NCI-H82 treated with DMSO at 0.1 percent for 48 hours (cell line): ENCODE results near the gene ST6GALNAC1.
A peak's percentile ranks its signal among the peaks of the same experiment; 100 is the strongest.
"Not testable (repeated sequence)": the region's sequence is repeated elsewhere in the genome, so short reads cannot be mapped to it uniquely, and the experiment has no call there.

ENCODE experiments used
- DNase-seq: peaks from one replicate; lab custom pipeline; 2025; ENCODE audit not compliant: unreplicated experiment; lab: John Stamatoyannopoulos, UW

Gene ST6GALNAC1

DNA sequence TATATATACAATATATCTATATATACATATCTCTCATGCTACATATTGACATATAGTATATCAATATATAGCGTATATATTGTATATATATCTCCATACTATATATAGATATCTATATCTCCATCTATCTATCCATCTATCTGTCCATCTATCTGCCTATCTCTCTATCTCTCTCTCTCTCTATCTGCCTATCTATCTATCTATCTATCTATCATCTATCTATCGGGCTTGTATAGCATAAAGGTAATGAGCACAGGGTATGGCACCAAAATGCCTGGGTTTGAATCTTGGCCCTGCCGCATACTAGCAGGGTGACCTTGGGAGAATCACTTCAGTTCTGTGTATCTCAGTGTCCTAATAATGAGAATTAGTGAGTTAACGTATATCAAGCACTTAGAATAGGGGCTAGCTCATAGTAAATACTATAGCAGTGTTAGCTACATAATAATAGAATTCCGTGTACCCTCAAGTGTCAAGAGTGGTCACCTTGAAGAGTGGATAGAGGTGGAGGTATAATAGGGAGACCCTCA lies 1.5 kb downstream of the ST6GALNAC1 start:
- DNase-seq, result no peak

DNA sequence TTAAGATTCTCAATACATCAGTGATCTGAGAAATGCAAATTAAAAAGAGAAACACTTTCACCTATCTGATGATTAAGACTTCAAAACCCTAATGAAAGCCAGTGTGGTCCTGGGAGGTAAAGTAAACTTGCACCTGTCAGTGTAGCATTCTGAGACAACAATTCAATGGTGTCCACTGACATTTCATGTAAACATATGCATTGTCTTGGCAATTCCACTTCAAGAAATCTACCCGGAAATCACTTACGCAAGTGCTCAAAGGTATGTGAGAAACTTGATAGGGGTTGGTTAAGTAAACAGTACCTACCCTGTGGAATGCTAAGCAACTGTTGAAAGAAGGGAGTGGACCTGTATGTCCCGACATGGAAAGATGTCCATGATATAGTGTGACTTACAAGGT lies 2.1 kb downstream of the ST6GALNAC1 start:
- DNase-seq, result no peak

DNA sequence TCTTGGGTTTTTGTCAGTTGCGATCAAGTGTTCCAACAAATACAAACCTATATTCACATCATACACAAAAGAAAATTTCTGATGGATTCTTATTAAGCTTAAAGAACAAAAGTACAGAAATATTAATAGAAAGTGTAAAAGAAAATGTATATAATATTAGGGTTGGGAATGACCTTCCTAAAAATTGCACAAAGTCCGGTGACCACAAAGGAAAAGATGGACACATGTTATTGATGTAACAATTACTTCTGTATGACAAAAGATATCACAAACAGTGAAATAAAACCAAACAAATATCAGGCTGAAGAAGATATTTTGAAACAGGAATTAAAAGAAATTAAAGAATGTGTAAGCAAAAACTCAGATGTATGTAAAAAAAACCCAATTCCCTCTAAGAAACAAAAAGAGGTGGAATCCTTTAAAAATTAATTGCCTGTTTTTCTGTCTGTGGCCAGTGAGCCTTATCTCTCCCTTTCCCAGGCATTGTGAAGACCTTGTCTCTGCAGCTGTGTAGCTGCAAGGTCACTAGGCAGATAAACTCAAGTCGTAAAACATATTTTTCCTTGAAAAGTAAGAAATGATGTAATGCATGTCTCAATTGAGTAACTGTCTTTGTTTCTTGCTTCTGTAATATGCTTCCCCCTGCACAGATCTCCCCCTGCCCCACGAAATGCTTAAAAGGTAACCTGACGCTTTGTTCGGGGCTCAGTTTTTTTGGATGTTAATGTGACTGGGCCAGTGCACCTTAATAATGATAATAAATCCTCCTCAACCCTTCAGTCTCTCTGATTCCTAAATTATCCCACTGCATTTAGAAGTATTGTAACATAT lies 2.8 kb downstream of the ST6GALNAC1 start:
- DNase-seq, result no peak

DNA sequence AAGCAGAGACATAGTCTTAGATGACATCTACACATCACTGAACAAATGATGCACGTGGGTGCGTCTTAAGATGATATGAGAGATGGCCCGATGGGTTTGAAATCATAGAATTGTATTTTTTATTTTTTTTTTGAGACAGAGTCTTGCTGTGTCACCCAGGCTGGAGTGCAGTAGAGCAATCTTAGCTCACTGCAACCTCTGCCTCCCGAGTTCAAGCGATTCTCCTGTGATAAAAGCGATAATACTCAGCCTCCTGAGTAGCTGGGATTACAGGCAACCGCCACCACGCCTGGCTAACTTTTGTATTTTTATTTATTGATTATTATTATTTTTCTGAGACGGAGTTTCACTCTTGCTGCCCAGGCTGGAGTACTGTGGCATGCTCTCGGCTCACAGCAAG lies 5.3 kb downstream of the ST6GALNAC1 start:
- DNase-seq, result no peak

DNA sequence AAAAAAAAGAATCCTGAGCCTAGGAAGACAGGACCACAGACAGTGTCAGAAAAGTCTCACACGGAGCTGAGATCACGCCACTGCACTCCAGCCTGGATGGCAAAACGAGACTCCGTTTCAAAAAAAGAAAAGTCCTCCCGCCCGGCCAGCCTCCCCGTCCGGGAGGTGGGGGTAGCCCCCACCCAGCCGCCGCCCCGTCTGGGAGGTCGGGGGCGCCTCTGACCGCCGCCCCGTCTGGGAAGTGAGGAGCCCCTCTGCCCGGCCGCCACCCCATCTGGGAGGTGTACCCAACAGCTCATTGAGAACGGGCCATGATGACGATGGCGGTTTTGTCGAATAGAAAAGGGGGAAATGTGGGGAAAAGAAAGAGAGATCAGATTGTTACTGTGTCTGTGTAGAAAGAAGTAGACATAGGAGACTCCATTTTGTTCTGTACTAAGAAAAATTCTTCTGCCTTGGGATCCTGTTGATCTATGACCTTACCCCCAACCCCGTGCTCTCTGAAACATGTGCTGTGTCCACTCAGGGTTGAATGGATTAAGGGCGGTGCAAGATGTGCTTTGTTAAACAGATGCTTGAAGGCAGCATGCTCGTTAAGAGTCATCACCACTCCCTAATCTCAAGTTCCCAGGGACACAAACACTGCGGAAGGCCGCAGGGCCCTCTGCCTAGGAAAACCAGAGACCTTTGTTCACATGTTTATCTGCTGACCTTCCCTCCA lies 6.9 kb downstream of the ST6GALNAC1 start:
- DNase-seq, result not testable (repeated sequence)

DNA sequence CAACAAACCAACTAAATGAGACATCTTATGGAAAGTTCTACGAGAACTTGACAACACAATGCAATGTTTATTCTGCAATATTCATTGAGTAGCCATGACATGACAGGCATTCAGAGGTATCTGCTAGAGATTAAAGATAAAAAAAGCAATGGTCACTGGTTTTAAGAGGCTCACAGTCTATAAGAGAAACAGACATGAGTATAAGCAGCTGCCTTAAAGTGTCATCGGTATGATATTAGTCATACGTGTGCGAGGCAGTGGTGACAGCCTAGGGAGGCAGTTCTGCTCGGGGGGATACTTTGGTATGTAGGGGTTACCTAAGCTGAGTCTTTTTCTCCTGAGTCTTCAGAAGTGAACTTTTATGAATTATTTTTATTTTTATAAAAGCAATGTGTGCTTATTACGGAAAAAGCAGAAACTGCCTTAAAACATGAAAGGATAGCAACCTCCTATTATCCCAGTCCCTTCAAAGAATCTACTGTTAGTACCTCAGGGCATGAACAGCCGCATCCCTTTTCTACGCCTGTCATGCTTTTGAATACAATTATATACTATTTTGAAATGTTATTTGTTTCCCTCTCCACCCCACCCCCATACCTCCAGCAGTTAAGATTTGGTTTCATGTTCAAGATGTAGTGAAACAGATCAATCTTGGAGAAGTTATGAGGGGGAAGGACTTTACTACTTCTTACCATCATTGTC lies 7.7 kb downstream of the ST6GALNAC1 start:
- DNase-seq, result no peak

DNA sequence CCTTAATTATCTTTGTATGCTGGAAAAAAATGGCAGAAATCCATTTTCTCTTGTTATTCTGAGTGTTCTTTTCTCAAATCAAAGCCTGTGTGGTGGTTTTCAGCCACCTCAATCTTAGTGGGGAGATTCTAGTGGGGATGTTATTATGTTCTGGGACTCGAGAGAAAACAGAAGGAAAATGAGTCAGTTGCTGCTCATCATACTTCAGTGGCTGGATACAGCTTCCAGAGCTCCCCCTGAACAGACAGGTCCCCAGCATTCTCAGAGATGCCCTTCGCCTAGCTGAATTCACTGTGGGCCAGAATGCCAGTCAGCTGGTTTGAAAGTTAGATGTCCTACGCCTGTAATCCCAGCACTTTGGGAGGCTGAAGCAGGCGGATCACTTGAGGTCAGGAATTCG lies 8.5 kb downstream of the ST6GALNAC1 start:
- DNase-seq, result no peak

DNA sequence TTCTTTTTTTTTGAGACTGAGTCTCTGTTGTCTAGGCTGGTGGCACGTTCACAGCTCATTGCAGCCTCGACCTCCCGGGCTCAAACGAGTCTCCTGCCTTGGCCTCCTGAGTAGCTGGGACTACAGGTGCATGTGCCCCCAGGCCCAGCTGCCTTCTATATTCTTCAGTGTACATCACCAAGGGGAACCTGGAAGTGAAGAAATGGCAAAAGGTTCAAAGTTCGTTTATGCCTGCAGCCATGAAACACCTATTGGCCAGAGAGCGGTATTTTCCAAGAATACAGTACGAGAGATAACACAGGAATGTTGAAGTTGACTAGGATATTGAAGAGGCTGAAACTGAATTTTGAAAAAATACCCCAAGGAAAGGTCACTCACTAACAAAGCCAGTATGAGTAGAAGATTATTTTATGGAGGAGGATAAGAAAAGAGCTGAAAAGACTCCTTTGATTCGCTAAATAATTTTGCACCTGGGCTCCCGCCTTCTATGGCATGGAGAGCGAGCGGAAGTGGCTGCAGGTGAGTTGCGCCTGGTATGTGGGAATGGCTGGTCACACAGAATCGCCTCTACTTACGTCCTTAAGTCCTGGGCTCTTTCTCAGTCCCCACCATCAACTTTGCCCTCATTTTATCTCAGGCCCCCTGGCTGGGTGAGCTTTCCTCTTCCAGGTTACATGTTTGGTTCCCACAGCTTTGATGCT lies 9.8 kb downstream of the ST6GALNAC1 start:
- no peak for DNase-seq

DNA sequence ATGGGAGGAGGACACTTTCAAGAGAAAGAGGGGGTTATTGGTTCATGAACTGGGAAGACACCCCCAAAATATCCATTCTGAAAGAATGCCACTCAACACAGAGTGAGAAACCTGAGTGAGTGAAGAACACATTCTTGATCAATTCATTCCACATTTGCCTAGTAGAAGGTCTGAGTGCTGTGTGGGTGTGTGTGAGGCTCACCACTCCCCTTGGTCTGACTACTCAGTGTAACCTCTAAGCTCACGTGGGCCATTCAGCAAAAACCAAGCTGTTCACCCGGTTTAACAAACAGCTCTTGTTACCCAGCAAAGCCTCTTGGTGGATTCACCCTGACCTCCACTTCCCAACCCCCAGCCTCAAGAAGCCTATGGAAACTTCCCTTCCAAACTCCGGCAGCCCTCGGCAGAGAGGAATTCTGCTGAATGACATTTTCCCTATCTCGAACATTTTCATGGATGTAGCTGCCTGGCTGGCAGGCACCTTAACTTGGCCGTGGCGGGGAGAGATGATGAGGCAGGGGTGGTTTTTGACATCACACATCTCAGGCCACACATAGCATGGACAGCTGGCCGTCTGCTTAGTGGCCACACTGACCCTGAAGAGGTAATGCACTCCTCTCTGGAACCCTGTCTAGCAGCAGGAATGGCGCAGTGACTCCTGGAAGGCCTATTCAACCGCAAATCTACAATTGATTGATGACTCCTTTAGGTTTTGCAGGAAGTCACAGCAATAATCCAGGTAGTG lies 11.6 kb downstream of the ST6GALNAC1 start:
- DNase-seq, result no peak

DNA sequence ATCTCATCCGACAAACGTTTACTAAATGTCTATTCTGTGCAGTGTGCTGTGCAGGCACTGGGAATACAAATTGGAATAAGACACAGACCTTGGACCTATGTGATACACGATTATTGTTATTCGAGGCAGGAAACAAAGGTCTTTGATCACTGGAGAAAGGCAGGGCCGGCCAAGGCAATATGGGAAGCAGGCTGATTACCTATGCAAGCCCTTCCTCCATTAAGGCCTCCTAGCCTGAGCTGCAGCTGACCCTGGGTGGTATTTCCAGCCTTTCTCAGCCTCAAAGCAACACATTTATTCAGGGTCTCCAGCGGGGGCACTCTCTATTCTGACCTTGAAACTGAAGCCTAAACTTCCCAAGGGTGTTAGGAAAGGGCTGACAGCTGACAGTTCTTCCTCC lies 13.4 kb downstream of the ST6GALNAC1 start:
- DNase-seq, result no peak

DNA sequence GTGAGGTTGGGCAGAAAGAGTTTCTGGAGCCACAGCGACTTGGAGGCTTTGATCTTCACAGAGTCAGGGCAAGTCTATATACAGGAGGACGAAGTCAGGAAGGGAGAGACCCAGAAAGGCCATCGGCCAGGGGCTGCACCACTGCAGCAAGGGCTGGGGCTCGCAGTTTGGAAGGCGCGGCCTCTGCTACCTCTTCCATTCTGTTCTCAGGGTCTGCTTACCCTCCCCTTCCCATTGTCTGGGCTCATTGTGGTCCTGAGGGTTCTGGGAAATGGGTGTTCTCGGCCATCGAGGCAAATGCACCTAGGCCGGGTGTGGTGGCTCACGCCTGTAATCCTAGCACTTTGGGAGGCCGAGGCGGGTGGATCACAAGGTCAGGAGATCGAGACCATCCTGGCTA lies 16.0 kb downstream of the ST6GALNAC1 start:
- no peak for DNase-seq

DNA sequence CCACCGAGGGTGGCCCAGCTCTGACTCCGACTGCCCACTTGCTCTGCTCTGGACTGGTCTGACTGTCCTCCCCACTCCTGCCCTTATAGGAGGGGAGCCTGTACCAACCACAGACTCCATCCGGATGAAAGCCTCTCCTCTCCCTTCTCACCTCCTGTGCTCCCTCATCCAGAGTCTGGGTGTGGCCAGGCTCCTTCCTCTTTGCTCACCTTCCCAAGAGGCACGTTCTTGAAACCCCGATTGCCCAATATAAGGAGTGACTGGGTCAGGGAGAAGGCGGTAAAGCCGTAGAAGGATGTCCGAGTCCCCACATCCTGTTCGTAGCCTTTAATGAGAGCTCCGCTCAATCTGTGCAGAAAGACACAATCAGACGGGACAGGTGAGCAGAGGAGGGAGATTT lies 17.1 kb downstream of the ST6GALNAC1 start:
- no peak for DNase-seq

DNA sequence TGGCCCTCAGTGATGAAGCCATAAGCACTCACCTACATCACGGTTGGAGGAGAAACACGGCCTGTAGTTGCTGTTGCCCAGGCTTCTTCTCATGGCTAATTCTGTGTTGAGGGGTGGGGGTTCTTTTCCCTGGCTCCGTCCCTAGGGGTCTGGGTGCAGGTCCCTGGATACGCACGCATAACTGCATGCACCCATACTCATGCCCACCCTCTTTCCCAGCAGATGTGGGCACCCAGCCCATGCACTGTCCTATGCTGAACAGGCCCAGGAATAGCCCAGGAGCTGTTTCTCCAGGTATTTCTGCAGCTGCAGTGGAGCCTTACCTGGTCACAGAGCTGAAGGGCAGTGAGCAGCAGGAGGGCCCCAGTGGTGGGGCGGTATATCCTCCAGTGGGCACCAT lies 18.1 kb downstream of the ST6GALNAC1 start:
- no peak for DNase-seq

DNA sequence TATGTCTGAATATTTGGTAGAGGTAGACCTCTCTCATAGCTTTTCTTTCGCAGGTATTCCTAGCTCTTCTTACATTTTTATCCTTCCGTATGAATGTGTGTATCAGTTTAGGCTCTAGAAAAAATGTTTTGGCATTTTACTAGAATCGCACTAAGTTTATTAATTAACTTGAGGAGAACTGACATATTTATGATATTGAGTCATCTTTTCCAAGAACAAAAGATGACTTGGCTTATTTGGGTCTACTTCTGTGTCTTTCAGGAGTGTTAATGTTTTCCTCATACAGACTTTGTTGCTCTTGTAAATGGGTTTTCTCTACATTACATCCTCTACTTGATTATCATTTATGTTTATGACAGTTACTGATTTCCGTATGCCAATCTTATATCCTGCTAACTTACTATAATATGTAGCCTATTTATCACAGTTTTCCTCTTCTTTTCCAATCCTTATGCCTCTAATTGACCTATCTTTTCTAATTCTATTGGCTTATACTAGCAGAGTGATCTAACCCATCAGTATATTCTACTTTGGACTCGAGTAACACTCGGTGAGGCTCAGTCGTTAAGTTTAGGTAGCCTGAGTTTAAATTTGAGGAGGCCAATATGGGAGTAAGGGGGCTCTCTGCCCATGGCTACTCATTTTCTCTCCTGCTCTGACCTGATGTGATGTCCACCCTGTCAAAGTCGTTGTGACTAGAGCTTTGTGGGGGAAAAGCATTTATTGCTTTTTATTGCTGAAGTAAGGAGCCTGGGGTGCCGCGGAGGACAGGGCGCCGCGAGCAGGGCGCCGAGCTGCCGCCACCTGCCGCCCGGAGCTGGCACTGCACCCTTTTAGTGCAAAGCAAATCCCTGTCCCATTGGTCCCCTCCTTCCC lies 20.0 kb downstream of the ST6GALNAC1 start:
- DNase-seq, result peak; percentile 39

DNA sequence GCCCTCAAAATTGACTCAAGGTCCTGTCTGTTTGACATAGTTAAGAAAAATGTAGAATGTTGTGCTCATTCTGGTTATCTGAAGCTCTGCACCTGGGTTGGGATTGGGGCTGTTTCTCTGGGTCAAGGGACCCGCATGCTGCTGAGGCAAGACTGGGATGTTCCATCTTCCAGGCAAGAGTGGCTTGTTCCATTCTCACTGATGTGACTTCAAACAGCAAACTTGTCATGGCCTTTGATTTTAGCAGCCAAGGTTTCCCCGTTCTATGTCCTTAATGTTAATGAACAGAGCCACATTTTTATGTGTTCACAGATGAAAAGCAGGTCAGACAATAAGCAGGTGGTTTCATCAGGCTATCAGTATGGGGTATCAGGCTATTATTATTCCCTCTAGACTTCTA lies 25.7 kb downstream of the ST6GALNAC1 start:
- no peak for DNase-seq

DNA sequence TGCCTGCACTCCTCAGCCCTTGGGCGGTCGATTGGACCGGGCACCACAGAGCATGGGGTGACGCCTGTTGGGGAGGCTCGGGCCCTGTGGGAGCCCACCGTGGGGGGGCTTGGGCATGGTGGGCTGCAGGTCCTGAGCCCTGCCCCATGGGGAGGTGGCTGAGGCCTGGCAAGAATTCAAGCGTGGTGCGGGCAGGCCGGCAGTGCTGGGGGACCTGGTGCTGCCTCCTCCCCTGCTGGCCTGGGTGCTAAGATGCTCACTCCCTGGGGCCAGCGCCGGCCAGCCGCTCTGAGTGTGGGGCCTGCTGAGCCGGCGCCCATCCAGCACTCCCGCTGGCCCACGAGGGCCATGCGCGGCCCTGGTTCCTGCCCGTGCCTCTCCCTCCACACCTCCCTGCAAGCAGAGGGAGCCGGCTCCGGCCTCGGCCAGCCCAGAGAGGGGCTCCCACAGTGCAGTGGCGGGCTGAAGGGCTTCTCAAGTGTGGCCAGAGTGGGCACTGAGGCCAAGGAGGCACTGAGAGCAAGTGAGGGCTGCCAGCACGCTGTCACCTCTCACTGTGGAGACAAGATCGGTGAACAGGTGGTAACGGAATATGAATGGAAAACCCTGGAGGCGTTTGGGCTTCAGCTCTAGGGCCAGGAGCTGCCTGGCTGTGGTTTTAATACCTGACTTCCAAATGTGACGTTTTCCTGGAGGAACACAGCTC lies 28.5 kb downstream of the ST6GALNAC1 start:
- no peak for DNase-seq

DNA sequence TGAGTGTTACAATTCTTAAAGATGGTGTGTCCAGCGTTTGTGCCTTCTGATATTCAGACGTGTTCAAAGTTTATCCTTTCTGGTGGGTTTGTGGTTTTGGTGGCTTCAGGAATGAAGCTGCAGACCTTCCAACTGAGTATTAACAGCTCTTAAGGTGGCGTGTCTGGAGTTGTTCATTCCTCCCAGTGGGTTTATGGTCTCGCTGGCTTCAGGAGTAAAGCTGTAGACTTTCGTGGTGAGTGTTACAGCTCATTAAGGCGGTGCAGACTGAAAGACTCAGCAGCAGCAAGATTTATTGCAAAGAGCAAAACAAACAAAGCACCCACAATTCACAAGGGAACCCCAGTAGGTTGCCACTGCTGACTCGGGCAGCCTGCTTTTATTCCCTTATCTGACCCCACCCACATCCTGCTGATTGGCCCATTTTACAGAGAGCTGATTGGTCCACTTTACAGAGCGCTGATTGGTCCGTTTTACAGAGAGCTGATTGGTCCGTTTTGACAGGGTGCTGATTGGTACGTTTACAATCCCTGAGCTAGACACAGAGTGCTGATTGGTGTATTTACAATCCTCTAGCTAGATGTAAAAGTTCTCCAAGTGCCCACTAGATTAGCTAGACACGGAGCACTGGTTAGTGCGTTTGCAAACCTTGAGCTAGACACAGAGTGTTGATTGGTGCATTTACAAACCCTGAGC lies 29.3 kb downstream of the ST6GALNAC1 start:
- DNase-seq, result not testable (repeated sequence)
